Measurements from ENCODE around the gene SH3BP1.

Gene SH3BP1

DNA sequence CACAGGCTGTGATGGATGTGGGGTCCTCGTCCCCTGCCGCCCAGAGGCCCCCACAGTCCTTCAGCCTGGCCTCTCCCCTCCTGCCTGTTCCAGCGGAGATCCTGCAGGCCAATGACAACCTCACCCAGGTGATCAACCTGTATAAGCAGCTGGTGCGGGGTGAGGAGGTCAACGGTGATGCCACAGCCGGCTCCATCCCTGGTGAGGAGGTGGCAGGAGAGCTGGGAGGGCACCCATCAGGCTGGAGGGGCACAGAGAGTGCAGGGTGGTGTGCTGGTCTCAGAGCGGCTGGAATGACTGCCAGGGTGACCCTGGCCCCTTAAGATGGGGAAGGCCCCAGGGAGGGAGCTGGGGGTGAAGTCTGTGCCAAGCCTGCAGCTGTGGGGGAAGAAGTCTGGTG, 14.6 kb upstream of the SH3BP1 start:
- no peak for DNase-seq
- H3K27ac ChIP-seq: peak overlapping the region in 1 of 2 donors; percentile 49
- H3K4me3 ChIP-seq: no peak overlapping the region
- TF ChIP-seq, protein P1, sequence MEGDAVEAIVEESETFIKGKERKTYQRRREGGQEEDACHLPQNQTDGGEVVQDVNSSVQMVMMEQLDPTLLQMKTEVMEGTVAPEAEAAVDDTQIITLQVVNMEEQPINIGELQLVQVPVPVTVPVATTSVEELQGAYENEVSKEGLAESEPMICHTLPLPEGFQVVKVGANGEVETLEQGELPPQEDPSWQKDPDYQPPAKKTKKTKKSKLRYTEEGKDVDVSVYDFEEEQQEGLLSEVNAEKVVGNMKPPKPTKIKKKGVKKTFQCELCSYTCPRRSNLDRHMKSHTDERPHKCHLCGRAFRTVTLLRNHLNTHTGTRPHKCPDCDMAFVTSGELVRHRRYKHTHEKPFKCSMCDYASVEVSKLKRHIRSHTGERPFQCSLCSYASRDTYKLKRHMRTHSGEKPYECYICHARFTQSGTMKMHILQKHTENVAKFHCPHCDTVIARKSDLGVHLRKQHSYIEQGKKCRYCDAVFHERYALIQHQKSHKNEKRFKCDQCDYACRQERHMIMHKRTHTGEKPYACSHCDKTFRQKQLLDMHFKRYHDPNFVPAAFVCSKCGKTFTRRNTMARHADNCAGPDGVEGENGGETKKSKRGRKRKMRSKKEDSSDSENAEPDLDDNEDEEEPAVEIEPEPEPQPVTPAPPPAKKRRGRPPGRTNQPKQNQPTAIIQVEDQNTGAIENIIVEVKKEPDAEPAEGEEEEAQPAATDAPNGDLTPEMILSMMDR (IDR thresholded peaks at IDR 0.05): no peak
- intact Hi-C loops (cut with DNase I; ENCODE audit: low total_unique reads): no loop called here
- H3K9me3 ChIP-seq: no peaks in the 10 kb centered on the region
- H3K36me3 ChIP-seq: peaks cover 5 to 77% (median 36%) of the 10 kb centered on the region in 3 donors
- H3K27me3 ChIP-seq: no peaks in the 10 kb centered on the region
- H3K4me1 ChIP-seq: peaks cover 0 to 26% (median 14%) of the 10 kb centered on the region in 4 donors

DNA sequence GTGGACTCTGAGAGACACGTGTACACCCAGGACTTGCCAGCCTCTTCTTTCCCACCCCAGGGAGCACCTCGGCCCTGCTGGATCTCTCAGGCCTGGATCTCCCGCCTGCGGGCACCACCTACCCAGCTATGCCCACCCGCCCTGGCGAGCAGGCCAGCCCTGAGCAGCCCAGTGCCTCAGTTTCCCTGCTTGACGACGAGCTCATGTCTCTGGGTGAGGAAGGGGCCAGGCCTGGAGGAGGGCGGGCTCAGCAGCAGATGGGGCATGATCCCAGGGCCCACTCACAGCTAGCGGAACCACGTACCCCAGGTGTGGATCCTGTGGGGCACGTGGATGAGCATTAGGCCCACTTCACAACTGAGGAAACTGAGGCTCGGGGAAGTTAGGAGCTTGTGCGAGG, 13.7 kb upstream of the SH3BP1 start:
- TF ChIP-seq, protein P1 (IDR thresholded peaks at IDR 0.05): no peak
- intact Hi-C loops (cut with DNase I; ENCODE audit: low total_unique reads): no loop called here
- peak in 1 of 2 donors; percentile 65 for DNase-seq
- Histone ChIP-seq H3K4me3 (no peak overlapping the region), H3K27ac (peak overlapping the region; percentile 49 to 75), H3K4me1 (peaks cover 0 to 26% (median 14%) of the 10 kb centered on the region in 4 donors), H3K36me3 (peaks cover 5 to 77% (median 38%) of the 10 kb centered on the region in 3 donors), H3K9me3 (no peaks in the 10 kb centered on the region), H3K27me3 (no peaks in the 10 kb centered on the region)

DNA sequence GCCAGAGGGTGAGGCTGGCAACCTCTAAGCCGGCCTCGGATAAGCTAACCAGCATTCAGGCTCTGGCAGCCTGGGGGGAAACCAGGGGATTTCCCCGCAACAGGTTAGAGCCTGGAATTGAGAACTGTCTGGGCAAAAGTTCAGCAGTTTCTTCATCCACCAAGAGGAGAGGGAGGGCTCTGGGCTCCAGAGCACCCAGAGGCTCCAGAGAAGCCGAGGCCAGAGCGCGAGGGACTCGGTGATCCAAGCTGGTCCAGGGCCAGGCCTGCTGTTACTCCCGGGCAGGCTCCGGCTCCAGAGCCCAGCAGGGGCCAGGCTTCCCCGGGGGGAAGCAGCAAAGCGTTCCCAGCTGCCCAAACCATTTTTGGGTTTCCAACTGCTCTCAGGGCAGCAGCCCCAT, 13.3 kb upstream of the SH3BP1 start:
- peak; percentile 79 to 90 for DNase-seq
- H3K4me1 ChIP-seq: peaks cover 0 to 26% (median 14%) of the 10 kb centered on the region in 4 donors
- H3K4me3 ChIP-seq: no peak overlapping the region
- H3K36me3 ChIP-seq: peaks cover 5 to 79% (median 37%) of the 10 kb centered on the region in 3 donors
- TF ChIP-seq, protein P1 (IDR thresholded peaks at IDR 0.05): no peak
- peak overlapping the region; percentile 58 to 75 for H3K27ac ChIP-seq
- H3K27me3 ChIP-seq: no peaks in the 10 kb centered on the region
- H3K9me3 ChIP-seq: no peaks in the 10 kb centered on the region
- intact Hi-C loops (cut with DNase I; ENCODE audit: low total_unique reads): no loop called here

DNA sequence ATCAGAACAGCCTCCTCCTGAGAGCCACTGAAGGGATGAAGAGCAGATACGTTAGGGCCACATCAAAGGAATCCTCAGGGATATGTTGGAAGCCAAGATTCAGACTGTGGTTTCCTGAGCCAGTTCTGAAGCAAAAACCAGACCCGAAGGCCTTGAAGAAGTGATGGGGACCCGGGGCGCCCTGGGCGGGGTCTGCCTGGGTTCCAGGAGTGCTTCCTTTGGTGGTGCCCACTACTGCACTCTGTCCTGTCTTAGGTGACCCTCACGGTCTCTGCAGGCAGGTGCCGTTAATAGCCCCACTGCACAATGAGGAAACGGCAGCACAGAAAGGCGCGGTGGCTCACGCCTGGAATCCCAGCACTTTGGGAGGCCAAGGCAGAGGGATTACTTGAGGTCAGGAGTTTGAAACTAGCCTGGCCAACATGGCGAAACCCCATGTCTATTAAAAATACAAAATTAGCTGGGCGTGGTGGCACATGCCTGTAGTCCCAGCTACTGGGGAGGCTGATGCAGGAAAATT, 12.9 kb upstream of the SH3BP1 start:
- no peaks in the 10 kb centered on the region for H3K27me3 ChIP-seq
- no peak overlapping the region for H3K4me3 ChIP-seq
- peaks cover 0 to 26% (median 14%) of the 10 kb centered on the region in 4 donors for H3K4me1 ChIP-seq
- intact Hi-C loops (cut with DNase I; ENCODE audit: low total_unique reads): no loop called here
- peak overlapping the region; percentile 58 to 75 for H3K27ac ChIP-seq
- peaks cover 5 to 79% (median 36%) of the 10 kb centered on the region in 3 donors for H3K36me3 ChIP-seq
- DNase-seq: no peak
- TF ChIP-seq, protein P1 (IDR thresholded peaks at IDR 0.05): no peak
- H3K9me3 ChIP-seq: no peaks in the 10 kb centered on the region

DNA sequence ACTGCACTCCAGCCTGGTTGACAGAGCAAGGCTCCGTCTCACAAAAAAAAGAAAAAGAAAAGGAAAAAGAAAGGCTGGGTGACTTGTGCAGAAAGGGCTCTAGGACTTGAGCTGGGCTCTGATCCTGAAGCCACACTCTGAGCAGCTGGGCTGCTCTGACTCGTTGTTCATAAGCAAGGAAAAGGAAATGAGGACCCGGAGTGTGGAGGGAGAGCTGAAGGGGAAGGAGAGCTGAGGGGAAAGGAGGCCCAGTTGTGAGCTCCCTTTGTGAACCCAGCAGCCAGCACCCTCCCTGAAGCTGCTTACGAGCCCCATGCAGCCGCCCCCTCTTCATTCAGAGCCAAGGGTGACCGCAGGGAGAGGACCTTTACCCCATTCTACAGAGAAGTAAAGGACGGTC, 12.3 kb upstream of the SH3BP1 start:
- Histone ChIP-seq H3K9me3 (no peaks in the 10 kb centered on the region), H3K4me3 (no peak overlapping the region), H3K4me1 (peaks cover 0 to 26% (median 14%) of the 10 kb centered on the region in 4 donors), H3K27me3 (no peaks in the 10 kb centered on the region), H3K27ac (peak overlapping the region; percentile 58 to 75), H3K36me3 (peaks cover 5 to 79% (median 38%) of the 10 kb centered on the region in 3 donors)
- TF ChIP-seq, protein P1 (IDR thresholded peaks at IDR 0.05): no peak
- intact Hi-C loops (cut with DNase I; ENCODE audit: low total_unique reads): no loop called here
- no peak for DNase-seq

All from tibial artery (tissue), 4 donors.